ENCODE measurements around the gene TRAT1.

DNA sequence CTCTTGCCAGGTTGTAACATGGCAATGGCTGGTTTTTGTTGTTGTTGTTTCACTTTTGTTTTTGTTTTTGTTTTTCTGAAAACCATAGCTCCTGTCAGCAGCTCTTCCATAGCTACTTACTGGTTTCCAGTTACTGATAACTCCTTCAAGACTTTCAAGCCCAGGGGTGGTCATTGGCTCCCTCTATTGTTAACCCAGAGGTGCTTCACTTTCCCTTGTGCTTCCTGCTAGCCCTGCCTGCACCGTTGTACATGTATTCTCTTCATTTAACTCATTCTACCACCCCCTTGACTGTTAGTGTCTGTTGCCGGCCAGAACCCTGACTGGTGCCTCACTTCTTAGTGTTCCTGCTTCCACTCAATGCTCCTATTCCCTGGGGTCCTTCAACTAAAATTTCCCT lies 4.2 kb upstream of the TRAT1 start:
- TF ChIP-seq, protein P1, sequence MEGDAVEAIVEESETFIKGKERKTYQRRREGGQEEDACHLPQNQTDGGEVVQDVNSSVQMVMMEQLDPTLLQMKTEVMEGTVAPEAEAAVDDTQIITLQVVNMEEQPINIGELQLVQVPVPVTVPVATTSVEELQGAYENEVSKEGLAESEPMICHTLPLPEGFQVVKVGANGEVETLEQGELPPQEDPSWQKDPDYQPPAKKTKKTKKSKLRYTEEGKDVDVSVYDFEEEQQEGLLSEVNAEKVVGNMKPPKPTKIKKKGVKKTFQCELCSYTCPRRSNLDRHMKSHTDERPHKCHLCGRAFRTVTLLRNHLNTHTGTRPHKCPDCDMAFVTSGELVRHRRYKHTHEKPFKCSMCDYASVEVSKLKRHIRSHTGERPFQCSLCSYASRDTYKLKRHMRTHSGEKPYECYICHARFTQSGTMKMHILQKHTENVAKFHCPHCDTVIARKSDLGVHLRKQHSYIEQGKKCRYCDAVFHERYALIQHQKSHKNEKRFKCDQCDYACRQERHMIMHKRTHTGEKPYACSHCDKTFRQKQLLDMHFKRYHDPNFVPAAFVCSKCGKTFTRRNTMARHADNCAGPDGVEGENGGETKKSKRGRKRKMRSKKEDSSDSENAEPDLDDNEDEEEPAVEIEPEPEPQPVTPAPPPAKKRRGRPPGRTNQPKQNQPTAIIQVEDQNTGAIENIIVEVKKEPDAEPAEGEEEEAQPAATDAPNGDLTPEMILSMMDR (IDR thresholded peaks at IDR 0.05 in 4 of 5, conservative IDR thresholded peaks at IDR 0.05 in 1 of 5): no peak
- TF ChIP-seq POLR2A (IDR thresholded peaks at IDR 0.05): no peak
